HEK293 (cell line): ENCODE data around the gene TOMM34.

Source experiments
- AEBP2 ChIP-seq: fragments of 450-650 bp; formaldehyde crosslinking; IDR thresholded peaks from 2 replicates; pipeline ENCODE4 v1.5.1; 2016; ENCODE audit warnings: missing biosample characterization, missing genetic modification characterization, borderline replicate concordance
- ATF2 ChIP-seq: fragments of 450-650 bp; formaldehyde crosslinking; IDR thresholded peaks from 2 replicates; pipeline ENCODE4 v1.5.1; 2016; ENCODE audit warnings: missing biosample characterization, missing genetic modification characterization, low read depth
- HIC1 ChIP-seq: fragments of 450-650 bp; formaldehyde crosslinking; IDR thresholded peaks from 2 replicates; pipeline ENCODE4 v1.5.1; 2016; ENCODE audit warnings: missing biosample characterization, missing genetic modification characterization
- HOXA7 ChIP-seq: sonication (generic); formaldehyde crosslinking; IDR thresholded peaks from 2 replicates; pipeline ENCODE4 v1.8.1; 2022; ENCODE audit warnings: missing genetic modification reagents, borderline replicate concordance
- KLF17 ChIP-seq: fragments of 450-650 bp; formaldehyde crosslinking; IDR thresholded peaks from 2 replicates; pipeline ENCODE4 v1.5.1; 2016; ENCODE audit warnings: missing biosample characterization, missing genetic modification characterization
- REST ChIP-seq: fragments of 450-650 bp; formaldehyde crosslinking; IDR thresholded peaks from 2 replicates; pipeline ENCODE4 v1.5.1; 2016; ENCODE audit warnings: missing biosample characterization, missing genetic modification characterization
- SCRT2 ChIP-seq: fragments of 450-650 bp; formaldehyde crosslinking; IDR thresholded peaks from 2 replicates; pipeline ENCODE4 v1.5.1; 2016; ENCODE audit warnings: missing biosample characterization, missing genetic modification characterization
- ZBTB1 ChIP-seq: fragments of 450-650 bp; formaldehyde crosslinking; IDR thresholded peaks from 2 replicates; pipeline ENCODE4 v1.5.1; 2016; ENCODE audit warnings: missing biosample characterization, missing genetic modification characterization
- ZNF24 ChIP-seq: fragments of 450-650 bp; formaldehyde crosslinking; IDR thresholded peaks from 2 replicates; pipeline ENCODE4 v1.5.1; 2016; ENCODE audit warnings: missing biosample characterization, missing genetic modification characterization
- ZNF362 ChIP-seq: fragments of 450-650 bp; formaldehyde crosslinking; IDR thresholded peaks from 2 replicates; pipeline ENCODE4 v1.5.1; 2016; ENCODE audit warnings: missing biosample characterization, missing genetic modification characterization
- ZNF426 ChIP-seq: fragments of 450-650 bp; formaldehyde crosslinking; IDR thresholded peaks from 2 replicates; pipeline ENCODE4 v1.5.1; 2017; ENCODE audit warnings: missing biosample characterization, missing genetic modification characterization, mild to moderate bottlenecking, inconsistent platforms, moderate library complexity
- ZNF513 ChIP-seq: fragments of 450-650 bp; IDR thresholded peaks from 2 replicates; pipeline ENCODE4 v1.5.1; 2018; ENCODE audit warnings: missing biosample characterization, missing genetic modification characterization
- ZNF600 ChIP-seq: fragments of 450-650 bp; formaldehyde crosslinking; IDR thresholded peaks from 2 replicates; pipeline ENCODE4 v1.5.1; 2016; ENCODE audit warnings: missing biosample characterization, missing genetic modification characterization
- ZNF610 ChIP-seq: fragments of 450-650 bp; formaldehyde crosslinking; IDR thresholded peaks from 2 replicates; pipeline ENCODE4 v1.5.1; 2016; ENCODE audit warnings: missing biosample characterization, missing genetic modification characterization, borderline replicate concordance
- ZNF843 ChIP-seq: fragments of 450-650 bp; formaldehyde crosslinking; IDR thresholded peaks from 2 replicates; pipeline ENCODE4 v1.5.1; 2016; ENCODE audit warnings: missing biosample characterization, missing genetic modification characterization

TOMM34 gene

GRCh38 chr20:44908987-44909871, 51.0 kb downstream of the TOMM34 start (continued):
- TF ChIP-seq HIC1, result no peak
- TF ChIP-seq ZNF24 (tag by site-specific recombination), result no peak
- TF ChIP-seq ZNF600 (tag by site-specific recombination), result peak; percentile 39; the same call in 1 of the 2 replicates
- TF ChIP-seq ZNF843 (tag by site-specific recombination), result no peak
- TF ChIP-seq KLF17, result no peak
- no peak for TF ChIP-seq AEBP2 (tag by site-specific recombination)
- peak; percentile 95 for TF ChIP-seq SCRT2 (tag by site-specific recombination)
- TF ChIP-seq ZBTB1 (tag by site-specific recombination), result no peak
- no peak for TF ChIP-seq ATF2 (tag by site-specific recombination)
- no peak for TF ChIP-seq HOXA7 (CRISPR knock-in tag)
- no peak for TF ChIP-seq ZNF610 (tag by site-specific recombination)
- TF ChIP-seq ZNF362 (tag by site-specific recombination), result no peak
- TF ChIP-seq ZNF513, result no peak
- no peak for TF ChIP-seq REST (tag by site-specific recombination)
- no peak for TF ChIP-seq ZNF426 (tag by site-specific recombination)
